CD4-positive, alpha-beta T cell treated with Interleukin-10 for 1 hour (primary cell): ENCODE results near the gene PXDN.

ENCODE experiments used
- DNase-seq: peaks from one replicate; pipeline ENCODE4 v3.0.0-alpha.2; 2020

PXDN gene

GRCh38 chr2:1591978-1592907 lies 152.1 kb downstream of the PXDN start:
- DNase-seq, result no peak

GRCh38 chr2:1591461-1591770 lies 152.9 kb downstream of the PXDN start:
- no peak for DNase-seq

DNA sequence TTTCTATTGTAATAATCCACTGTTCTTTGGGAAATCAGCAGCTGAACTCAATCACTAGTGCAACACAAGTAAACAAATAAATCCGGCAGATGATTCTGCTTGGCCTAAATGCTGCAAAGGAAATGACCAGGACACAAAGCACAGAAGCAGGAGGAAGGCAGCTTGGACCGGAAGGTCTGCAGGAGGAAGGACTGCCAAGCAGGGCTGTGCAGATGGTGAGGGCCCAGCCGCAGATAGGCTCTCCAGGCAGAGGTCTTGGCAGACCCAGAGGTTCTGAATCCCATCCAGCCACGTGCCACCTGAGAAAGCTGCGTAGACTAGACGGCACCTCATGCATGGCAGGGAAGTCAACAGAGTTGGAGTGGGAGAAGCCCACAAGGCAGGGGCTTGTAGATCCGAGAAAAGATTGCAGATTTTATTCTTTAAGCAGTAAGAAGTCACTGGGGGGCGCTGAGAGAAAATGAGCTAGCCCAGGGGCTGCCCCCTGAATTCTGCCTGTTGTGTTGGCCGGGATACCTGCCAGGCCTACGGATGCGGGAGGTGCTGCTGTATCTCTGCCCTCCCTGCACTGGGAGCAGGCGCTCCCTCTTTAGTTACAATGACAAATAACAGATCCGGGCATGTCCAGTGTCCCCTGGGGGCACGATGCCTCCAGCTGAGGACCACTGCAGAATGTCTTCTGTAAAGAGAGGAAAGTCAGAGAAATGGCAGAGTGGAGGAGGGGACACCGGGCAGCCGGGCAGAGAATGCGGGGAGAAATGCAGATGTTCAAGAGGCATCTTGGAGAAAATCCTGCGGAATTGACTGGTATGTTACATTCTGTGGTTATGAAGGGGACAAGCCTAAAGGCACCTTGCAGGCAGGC lies 153.5 kb downstream of the PXDN start:
- DNase-seq, result no peak

GRCh38 chr2:1588978-1589621 lies 155.2 kb downstream of the PXDN start:
- DNase-seq, result no peak

DNA sequence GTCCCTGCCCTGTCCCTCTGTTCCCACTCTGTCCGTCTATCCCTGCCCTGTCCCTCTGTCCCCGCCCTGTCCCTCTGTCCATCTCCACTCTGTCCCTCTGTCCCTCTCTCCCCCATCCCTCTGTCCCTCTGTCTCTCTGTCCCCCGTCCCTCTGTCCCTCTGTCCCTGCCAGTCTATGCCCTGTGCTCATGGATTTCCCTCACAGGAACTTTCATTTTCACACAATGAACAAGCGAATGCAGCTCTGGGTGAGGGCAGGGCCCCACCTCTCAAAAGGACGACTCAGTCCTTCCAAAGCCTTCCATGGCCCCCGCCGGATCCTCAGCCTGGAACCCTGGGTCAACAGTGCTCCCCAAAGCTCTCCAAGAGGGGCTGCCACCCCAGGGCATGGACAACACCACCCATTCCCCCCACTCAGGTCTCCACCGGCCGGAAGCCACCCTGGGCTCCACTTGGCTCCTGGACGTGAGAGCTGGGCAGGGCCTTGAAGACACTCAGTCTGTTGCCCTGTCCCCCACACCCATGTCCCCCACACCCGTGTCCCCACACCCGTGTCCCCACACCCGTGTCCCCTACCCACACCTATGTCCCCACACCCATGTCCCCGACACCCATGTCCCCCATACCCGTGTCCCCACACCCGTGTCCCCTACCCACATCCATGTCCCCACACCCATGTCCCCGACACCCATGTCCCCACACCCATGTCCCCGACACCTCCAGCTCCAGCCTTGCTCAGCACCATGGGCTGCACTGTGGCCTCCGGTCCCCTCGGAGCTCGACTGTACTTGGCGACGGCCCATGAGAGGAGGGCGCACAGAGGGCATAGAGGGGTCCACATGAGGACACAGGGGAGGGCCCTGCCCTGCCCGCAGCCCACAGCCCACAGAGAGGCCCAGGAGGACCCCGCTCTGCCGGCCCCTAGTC lies 156.0 kb downstream of the PXDN start:
- no peak for DNase-seq

GRCh38 chr2:1586923-1587840 lies 157.1 kb downstream of the PXDN start:
- DNase-seq, result no peak

DNA sequence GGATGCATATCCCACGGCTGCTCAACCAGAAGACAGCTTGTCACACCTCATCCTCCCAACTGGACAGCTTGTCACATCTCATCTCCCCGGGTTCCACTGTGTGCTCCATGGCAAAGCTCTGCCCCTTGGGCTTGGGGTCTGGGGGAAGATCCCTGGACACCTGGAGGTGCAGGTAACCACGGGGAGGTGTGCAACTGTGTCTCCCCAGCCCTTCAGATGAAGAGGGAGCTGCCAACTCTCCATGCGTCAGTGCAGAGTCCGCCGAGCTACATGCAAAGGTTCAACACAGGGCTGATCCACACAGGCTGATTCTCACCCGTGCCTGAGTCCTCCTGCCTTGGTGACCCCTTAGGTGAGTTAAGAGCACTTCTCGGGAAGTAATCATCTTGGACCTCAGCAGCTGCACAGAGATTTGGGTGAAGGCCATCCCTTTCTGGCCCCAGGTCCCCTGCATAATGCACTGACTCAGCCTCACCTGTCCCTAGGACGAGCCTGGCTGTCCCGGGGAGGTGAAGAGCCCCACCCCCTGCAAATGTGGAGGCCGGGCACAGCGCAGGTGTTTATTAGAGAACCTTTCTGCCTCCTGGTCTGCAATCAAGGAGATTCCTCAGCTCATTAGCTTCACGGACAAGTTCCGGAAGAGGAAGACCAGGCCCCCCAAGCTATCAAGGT lies 157.9 kb downstream of the PXDN start:
- DNase-seq, result no peak

DNA sequence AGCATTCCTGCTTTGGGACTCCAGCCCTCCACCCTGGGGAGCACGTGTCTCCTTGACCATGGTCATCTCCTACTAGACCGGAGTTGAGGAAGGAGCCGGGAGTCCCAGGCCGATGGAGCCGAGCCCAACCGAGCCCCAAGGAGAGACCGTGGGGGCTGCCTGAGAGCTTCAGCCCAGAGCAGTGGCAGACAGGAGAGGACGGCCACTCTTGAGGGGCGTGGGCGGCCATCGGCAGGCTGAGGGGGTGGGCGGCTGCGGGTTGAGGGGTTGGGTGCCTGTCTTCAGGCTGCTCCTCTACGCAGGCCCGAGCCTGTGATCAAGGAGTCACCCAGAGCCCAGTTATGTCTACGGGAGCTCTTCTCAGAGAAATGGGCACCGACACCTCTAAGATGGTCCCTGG lies 158.7 kb downstream of the PXDN start:
- no peak for DNase-seq

GRCh38 chr2:1584691-1585485 lies 159.4 kb downstream of the PXDN start:
- DNase-seq, result no peak

- DNase-seq, result no peak
Measured at GRCh38 chr2:1584051-1584531, 160.2 kb downstream of the PXDN start.

DNA sequence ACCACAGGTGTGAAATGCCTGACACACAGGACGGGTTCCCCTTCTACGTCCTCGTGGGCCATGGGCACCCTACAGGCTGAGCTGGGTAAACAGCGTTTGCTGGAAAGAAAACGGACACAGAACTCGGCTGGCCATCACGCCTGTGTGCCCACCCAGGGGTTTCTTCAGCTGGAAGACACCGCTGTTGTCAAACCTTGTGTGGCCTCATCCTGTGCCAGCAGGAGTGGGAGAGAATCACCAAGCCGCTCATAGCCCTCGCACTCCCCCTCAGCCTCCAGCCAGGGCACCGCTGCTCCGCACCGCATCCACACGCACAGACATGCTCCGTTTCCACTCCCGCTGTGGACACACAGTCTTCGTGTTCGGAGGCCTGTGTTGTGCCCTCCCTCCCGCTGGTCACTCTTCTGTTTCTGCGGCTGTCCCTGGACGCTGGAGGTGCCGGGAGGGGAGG lies 161.4 kb downstream of the PXDN start:
- DNase-seq, result no peak

DNA sequence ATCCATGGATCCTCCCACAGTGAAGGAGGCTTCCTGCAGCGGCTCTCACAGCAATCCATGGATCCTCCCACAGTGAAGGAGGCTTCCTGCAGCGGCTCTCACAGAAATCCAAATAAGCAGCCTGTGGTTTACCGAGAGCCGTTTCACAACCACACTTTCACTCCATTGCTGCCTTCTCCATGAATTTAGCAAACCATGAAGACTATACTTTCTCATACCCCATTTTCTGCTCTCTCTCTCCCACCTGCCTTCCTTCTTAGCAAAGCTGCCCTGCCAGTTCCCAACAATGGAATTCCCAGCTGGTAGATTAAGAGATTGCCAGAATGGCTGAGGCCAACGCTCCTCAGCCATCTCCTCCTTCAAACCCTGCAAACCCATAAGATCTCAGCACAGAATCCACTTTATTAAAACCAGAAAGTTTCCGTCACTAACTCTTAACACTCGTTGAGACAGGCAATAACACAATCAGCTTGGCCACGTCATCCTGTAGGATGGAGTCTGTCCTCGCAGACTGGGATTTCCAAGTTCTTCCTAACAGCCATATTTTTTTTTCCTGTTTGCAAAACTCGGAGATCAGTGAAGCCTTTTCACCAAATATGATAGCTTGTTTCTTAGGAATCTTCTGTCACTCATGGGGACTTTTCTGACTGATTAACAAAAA lies 162.2 kb downstream of the PXDN start:
- no peak for DNase-seq
